Measurements from ENCODE around the gene ACAT2. TPM values are rescaled to one million over a fixed set of nuclear protein-coding genes. Genes with fewer than 3 reads are reported as not detected.
A peak's percentile ranks its signal among the peaks of the same experiment; 100 is the strongest.
"Not testable (repeated sequence)": the region's sequence is repeated elsewhere in the genome, so short reads cannot be mapped to it uniquely, and the experiment has no call there.

ACAT2 gene
- polyA plus RNA-seq, 3 donors, result 3.6 to 24.4 (median 19.5) TPM

DNA sequence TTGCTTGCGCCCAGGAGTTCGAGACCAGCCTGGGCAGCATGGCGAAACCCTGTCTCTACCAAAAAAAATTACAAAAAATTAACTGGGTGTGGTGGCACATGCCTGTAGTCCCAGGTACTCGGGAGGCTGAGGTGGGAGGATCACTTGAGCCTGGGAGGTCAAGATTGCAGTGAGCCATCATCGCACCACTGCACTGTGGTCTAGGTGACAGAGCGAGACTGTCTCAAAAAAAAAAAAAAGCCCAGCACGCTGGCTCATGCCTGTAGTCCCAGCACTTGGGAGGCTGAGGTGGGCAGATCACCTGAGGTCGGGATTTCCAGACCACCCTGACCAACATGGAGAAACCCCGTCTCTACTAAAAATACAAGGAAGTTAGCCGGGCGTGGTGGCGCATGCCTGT, 28.4 kb upstream of the ACAT2 start:
- H3K27ac ChIP-seq (ENCODE audit: low read depth in 1 of 2, low read length in 2 of 2); H3K9me3 Mint-ChIP-seq; H3K4me3 ChIP-seq (replicated peaks in 1 of 3; ENCODE audit: low read depth in 2 of 3, low read length in 3 of 3); H3K4me3 Mint-ChIP-seq; H2AFZ ChIP-seq (ENCODE audit: insufficient read depth, low read depth, low read length, poor library complexity, severe bottlenecking); H3K4me2 ChIP-seq (replicated peaks; ENCODE audit: extremely low read depth, low read length, poor library complexity, severe bottlenecking); H3K27me3 Mint-ChIP-seq (ENCODE audit: low read depth in 3 of 3); H3K9me3 ChIP-seq (replicated peaks in 1 of 2; ENCODE audit: control insufficient read depth in 1 of 2, insufficient read depth in 1 of 2, low read length in 2 of 2); intact Hi-C loops (cut with micrococcal nuclease); H3K27me3 ChIP-seq (ENCODE audit: control insufficient read depth in 2 of 2, insufficient read depth in 2 of 2, low read length in 2 of 2); H3K9ac ChIP-seq (ENCODE audit: insufficient read depth, low read length, poor library complexity, severe bottlenecking); DNase-seq: not testable (repeated sequence)
- WGBS (ENCODE audit: insufficient coverage), result 97% methylated on average over 3 of the region's 12 CpGs
- Histone ChIP-seq H4K20me1 (ENCODE audit: insufficient read depth, low read length) (peaks cover 100% of the 10 kb centered on the region), H3K4me1 (ENCODE audit: control insufficient read depth in 1 of 2, insufficient read depth in 2 of 2, low read length in 2 of 2) (peaks cover 23 to 30% of the 10 kb centered on the region in 2 donors), H3K79me2 (ENCODE audit: insufficient read depth, low read length) (peaks cover 100% of the 10 kb centered on the region), H3K36me3 (replicated peaks in 1 of 2; ENCODE audit: control insufficient read depth in 1 of 2, insufficient read depth in 2 of 2, low read length in 2 of 2) (peaks cover 7 to 28% of the 10 kb centered on the region in 2 donors)
- Mint-ChIP-seq H3K27ac (peak overlapping the region in 5 of 7 donors; percentile 8 to 73 (median 57)), H3K36me3 (peaks cover 9 to 19% of the 10 kb centered on the region in 2 donors), H3K4me1 (peaks cover 54% of the 10 kb centered on the region)

GRCh38 chr6:159736908-159737307, 24.9 kb upstream of the ACAT2 start:
- TF ChIP-seq, protein P1, sequence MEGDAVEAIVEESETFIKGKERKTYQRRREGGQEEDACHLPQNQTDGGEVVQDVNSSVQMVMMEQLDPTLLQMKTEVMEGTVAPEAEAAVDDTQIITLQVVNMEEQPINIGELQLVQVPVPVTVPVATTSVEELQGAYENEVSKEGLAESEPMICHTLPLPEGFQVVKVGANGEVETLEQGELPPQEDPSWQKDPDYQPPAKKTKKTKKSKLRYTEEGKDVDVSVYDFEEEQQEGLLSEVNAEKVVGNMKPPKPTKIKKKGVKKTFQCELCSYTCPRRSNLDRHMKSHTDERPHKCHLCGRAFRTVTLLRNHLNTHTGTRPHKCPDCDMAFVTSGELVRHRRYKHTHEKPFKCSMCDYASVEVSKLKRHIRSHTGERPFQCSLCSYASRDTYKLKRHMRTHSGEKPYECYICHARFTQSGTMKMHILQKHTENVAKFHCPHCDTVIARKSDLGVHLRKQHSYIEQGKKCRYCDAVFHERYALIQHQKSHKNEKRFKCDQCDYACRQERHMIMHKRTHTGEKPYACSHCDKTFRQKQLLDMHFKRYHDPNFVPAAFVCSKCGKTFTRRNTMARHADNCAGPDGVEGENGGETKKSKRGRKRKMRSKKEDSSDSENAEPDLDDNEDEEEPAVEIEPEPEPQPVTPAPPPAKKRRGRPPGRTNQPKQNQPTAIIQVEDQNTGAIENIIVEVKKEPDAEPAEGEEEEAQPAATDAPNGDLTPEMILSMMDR (IDR thresholded peaks at IDR 0.05), result no peak
- H3K9me3 Mint-ChIP-seq, result no peaks in the 10 kb centered on the region

More at GRCh38 chr6:159736908-159737307, 24.9 kb upstream of the ACAT2 start:
- no peak for DNase-seq
- peaks cover 39% of the 10 kb centered on the region for H3K4me1 Mint-ChIP-seq
- H3K79me2 ChIP-seq (ENCODE audit: insufficient read depth, low read length), result peaks cover 100% of the 10 kb centered on the region
- H4K20me1 ChIP-seq (ENCODE audit: insufficient read depth, low read length), result peaks cover 100% of the 10 kb centered on the region
- H3K4me3 ChIP-seq (replicated peaks in 1 of 3; ENCODE audit: low read depth in 2 of 3, low read length in 3 of 3), result no peak overlapping the region
- no peaks in the 10 kb centered on the region for H3K9me3 ChIP-seq (replicated peaks in 1 of 2; ENCODE audit: control insufficient read depth in 1 of 2, insufficient read depth in 1 of 2, low read length in 2 of 2)
- H3K4me1 ChIP-seq (ENCODE audit: control insufficient read depth in 1 of 2, insufficient read depth in 2 of 2, low read length in 2 of 2), result peaks cover 11 to 22% of the 10 kb centered on the region in 2 donors
- WGBS (ENCODE audit: insufficient coverage), result no CpG with 5 or more reads among the region's 7 CpGs
- no peak overlapping the region for H2AFZ ChIP-seq (ENCODE audit: insufficient read depth, low read depth, low read length, poor library complexity, severe bottlenecking)
- H3K27ac Mint-ChIP-seq, result peak overlapping the region in 2 of 7 donors; percentile 12 to 36
- no peak overlapping the region for H3K4me3 Mint-ChIP-seq
- H3K36me3 Mint-ChIP-seq, result peaks cover 22 to 33% of the 10 kb centered on the region in 2 donors
- no peaks in the 10 kb centered on the region for H3K27me3 Mint-ChIP-seq (ENCODE audit: low read depth in 3 of 3)
- intact Hi-C loops (cut with micrococcal nuclease), result loop anchor here in 1 of 2 donors (5.0 kb wide), 1 partner anchor 50 kb away; the partner anchor contains the start of gene TCP1
- H3K27ac ChIP-seq (ENCODE audit: low read depth in 1 of 2, low read length in 2 of 2), result peak overlapping the region in 1 of 2 donors; percentile 41
- no peaks in the 10 kb centered on the region for H3K27me3 ChIP-seq (ENCODE audit: control insufficient read depth in 2 of 2, insufficient read depth in 2 of 2, low read length in 2 of 2)
- peaks cover 19 to 44% of the 10 kb centered on the region in 2 donors for H3K36me3 ChIP-seq (replicated peaks in 1 of 2; ENCODE audit: control insufficient read depth in 1 of 2, insufficient read depth in 2 of 2, low read length in 2 of 2)
- H3K4me2 ChIP-seq (replicated peaks; ENCODE audit: extremely low read depth, low read length, poor library complexity, severe bottlenecking), result no peak overlapping the region
- H3K9ac ChIP-seq (ENCODE audit: insufficient read depth, low read length, poor library complexity, severe bottlenecking), result no peak overlapping the region
